Measurements from ENCODE around the gene CLASP1. TPM values are rescaled to one million over a fixed set of nuclear protein-coding genes. Genes with fewer than 3 reads are reported as not detected.
"Not testable (repeated sequence)": the region's sequence is repeated elsewhere in the genome, so short reads cannot be mapped to it uniquely, and the experiment has no call there.

The CLASP1 gene
- total RNA-seq, 2 donors from 2014 or later = 87.0 to 88.3 TPM

DNA sequence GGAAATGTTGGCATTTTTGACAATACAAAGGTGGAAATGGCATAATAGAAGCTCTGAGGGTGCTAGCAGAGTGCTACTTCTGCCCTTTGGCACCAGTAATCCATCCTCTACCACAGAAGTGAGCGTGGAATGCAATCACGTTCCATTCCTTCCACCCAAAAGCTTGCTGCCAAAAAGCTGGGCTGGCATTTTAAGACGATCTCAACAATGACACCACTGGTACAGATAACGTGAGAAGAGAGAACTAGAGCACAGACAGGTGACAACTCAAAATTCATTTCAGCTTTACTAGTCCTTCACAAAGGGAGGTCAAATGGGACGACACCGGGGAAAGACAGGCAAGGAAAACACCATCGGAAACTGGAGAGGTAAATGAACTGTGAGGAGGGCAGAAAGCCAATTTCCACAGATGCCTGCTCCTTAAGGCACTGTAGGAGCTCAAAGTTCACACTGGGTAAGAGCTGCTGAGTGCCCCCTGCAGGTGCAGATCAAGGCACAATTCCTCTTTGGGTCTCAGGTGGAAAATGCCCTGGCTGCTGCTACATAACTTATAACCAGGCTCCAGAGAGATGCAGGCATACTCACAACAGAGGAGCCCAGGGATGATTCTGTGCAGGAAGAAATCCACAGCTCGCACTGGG, 169.3 kb downstream of the CLASP1 start:
- peaks cover 60% of the 10 kb centered on the region for H3K4me1 Mint-ChIP-seq
- WGBS, 2 experiments (ENCODE audit: insufficient coverage in 1 of 2, insufficient read length in 1 of 2) = 90 to 93% methylated on average over 4 to 8 of the region's 8 CpGs
- DNase-seq = peak; percentile 82
- TF ChIP-seq, protein P1, sequence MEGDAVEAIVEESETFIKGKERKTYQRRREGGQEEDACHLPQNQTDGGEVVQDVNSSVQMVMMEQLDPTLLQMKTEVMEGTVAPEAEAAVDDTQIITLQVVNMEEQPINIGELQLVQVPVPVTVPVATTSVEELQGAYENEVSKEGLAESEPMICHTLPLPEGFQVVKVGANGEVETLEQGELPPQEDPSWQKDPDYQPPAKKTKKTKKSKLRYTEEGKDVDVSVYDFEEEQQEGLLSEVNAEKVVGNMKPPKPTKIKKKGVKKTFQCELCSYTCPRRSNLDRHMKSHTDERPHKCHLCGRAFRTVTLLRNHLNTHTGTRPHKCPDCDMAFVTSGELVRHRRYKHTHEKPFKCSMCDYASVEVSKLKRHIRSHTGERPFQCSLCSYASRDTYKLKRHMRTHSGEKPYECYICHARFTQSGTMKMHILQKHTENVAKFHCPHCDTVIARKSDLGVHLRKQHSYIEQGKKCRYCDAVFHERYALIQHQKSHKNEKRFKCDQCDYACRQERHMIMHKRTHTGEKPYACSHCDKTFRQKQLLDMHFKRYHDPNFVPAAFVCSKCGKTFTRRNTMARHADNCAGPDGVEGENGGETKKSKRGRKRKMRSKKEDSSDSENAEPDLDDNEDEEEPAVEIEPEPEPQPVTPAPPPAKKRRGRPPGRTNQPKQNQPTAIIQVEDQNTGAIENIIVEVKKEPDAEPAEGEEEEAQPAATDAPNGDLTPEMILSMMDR (conservative IDR thresholded peaks at IDR 0.05) = peak; percentile 65
- Histone ChIP-seq H3K27me3 (ENCODE audit: control insufficient read depth, insufficient read depth, low read length, poor library complexity, severe bottlenecking) (no peaks in the 10 kb centered on the region), H3K4me1 (ENCODE audit: control insufficient read depth, insufficient read depth, low read length) (peaks cover 30% of the 10 kb centered on the region), H3K36me3 (ENCODE audit: control insufficient read depth, insufficient read depth, low read length) (no peaks in the 10 kb centered on the region), H3K9ac (ENCODE audit: extremely low read depth, low read length, poor library complexity, severe bottlenecking) (no peak overlapping the region), H3K27ac (ENCODE audit: low read depth, low read length) (no peak overlapping the region), H3K4me3 (ENCODE audit: low read length) (peak overlapping the region; percentile 23), H3K9me3 (ENCODE audit: control insufficient read depth, low read length) (no peaks in the 10 kb centered on the region)
- H3K27ac Mint-ChIP-seq = peak overlapping the region; percentile 85
- H3K36me3 Mint-ChIP-seq (ENCODE audit: low read depth) = no peaks in the 10 kb centered on the region
- H3K9me3 Mint-ChIP-seq = no peaks in the 10 kb centered on the region
- H3K4me3 Mint-ChIP-seq = no peak overlapping the region
- H3K27me3 Mint-ChIP-seq (ENCODE audit: insufficient read depth) = no peaks in the 10 kb centered on the region

DNA sequence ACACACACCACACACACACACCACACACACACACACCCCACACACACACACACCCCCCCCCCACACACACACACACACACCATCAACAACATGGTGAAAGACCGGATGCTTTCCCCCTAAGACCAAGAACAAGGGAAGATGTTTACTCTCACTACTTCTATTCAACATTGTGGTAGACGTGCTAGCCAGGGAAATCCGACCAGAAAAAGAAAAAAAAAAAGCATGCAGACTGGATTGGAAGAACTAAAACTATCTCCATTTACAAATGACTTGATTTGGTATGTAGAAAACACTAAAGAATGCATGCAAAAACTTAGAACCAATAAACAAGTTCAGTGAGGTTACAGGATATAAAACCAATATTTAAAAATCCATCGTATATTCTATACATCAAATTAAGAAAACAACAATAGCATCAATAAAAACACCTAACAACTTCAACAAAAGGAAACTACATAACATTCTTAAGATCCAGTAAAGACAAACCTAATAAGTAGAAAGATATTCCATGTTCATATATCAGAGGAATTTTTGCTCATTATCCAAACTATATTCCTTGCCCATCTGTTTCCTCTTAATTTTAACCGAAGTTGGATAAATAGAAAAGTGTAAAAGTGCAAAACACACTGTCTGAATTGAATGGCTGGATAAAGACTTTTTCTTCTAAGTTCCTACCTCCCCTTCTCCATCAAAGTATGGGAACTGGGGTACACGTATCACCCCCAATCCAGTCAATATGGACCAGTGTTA, 170.1 kb downstream of the CLASP1 start:
- Histone ChIP-seq H3K9me3 (ENCODE audit: control insufficient read depth, low read length) (no peaks in the 10 kb centered on the region), H3K4me1 (ENCODE audit: control insufficient read depth, insufficient read depth, low read length) (peaks cover 33% of the 10 kb centered on the region), H3K4me3 (ENCODE audit: low read length) (peak overlapping the region; percentile 23), H3K9ac (ENCODE audit: extremely low read depth, low read length, poor library complexity, severe bottlenecking) (peak overlapping the region; percentile 16), H3K36me3 (ENCODE audit: control insufficient read depth, insufficient read depth, low read length) (no peaks in the 10 kb centered on the region), H3K27ac (ENCODE audit: low read depth, low read length) (no peak overlapping the region), H3K27me3 (ENCODE audit: control insufficient read depth, insufficient read depth, low read length, poor library complexity, severe bottlenecking) (no peaks in the 10 kb centered on the region)
- no peak for DNase-seq
- Mint-ChIP-seq H3K27ac (peak overlapping the region; percentile 56), H3K4me3 (no peak overlapping the region), H3K27me3 (ENCODE audit: insufficient read depth) (no peaks in the 10 kb centered on the region), H3K9me3 (no peaks in the 10 kb centered on the region), H3K4me1 (peaks cover 65% of the 10 kb centered on the region), H3K36me3 (ENCODE audit: low read depth) (no peaks in the 10 kb centered on the region)
- TF ChIP-seq, protein P1 (conservative IDR thresholded peaks at IDR 0.05) = no peak
- WGBS, 2 experiments (ENCODE audit: insufficient coverage in 1 of 2, insufficient read length in 1 of 2) = 67 to 92% methylated on average over 2 to 5 of the region's 6 CpGs

DNA sequence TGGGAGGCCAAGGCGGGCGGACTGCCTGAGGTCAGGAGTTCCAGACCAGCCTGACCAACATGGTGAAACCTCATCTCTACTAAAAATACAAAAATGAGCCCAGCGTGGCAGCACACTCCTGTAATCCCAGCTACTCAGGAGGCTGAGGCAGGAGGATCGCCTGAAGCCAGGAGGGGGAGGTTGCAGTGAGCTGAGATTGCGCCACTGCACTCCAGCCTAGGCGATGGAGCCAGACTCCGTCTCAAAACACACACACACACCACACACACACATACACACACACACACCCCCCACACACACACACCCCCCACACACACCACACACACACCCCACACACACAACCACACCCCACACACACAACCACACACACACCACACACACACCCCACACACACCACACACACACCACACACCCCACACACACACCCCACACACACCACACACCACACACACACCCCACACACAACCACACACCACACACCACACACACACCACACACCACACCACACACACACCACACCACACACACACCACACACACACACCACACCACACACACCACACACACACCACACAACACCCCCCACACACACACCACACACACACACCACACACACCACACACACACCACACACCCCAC, 170.8 kb downstream of the CLASP1 start:
- peaks cover 70% of the 10 kb centered on the region for H3K4me1 Mint-ChIP-seq
- WGBS, 2 experiments (ENCODE audit: insufficient coverage in 1 of 2, insufficient read length in 1 of 2) = 99% methylated on average over 4 of the region's 7 CpGs; no CpG with 5 or more reads in 1 of the 2 experiments

More for the DNA sequence above, 170.8 kb downstream of the CLASP1 start:
- H3K4me3 ChIP-seq (ENCODE audit: low read length); H3K9me3 ChIP-seq (ENCODE audit: control insufficient read depth, low read length); H3K4me3 Mint-ChIP-seq; H3K9me3 Mint-ChIP-seq; H3K36me3 ChIP-seq (ENCODE audit: control insufficient read depth, insufficient read depth, low read length); H3K9ac ChIP-seq (ENCODE audit: extremely low read depth, low read length, poor library complexity, severe bottlenecking); H3K36me3 Mint-ChIP-seq (ENCODE audit: low read depth); H3K27ac ChIP-seq (ENCODE audit: low read depth, low read length); DNase-seq; H3K27me3 ChIP-seq (ENCODE audit: control insufficient read depth, insufficient read depth, low read length, poor library complexity, severe bottlenecking); H3K27ac Mint-ChIP-seq; H3K27me3 Mint-ChIP-seq (ENCODE audit: insufficient read depth): not testable (repeated sequence)
- peaks cover 33% of the 10 kb centered on the region for H3K4me1 ChIP-seq (ENCODE audit: control insufficient read depth, insufficient read depth, low read length)
